ENCODE results near the gene ZNF48. TPM values are rescaled to one million over a fixed set of nuclear protein-coding genes. Genes with fewer than 3 reads are reported as not detected.

ZNF48 gene
- polyA plus RNA-seq, 1 donor from 2014 or later: 42.3 TPM

- Histone ChIP-seq H3K79me2 (replicated peaks; ENCODE audit: insufficient read depth, low read length) (peaks cover 5% of the 10 kb centered on the region), H3K4me3 (ENCODE audit: low read length) (peak overlapping the region; percentile 98), H2AFZ (ENCODE audit: low read depth, low read length) (no peak overlapping the region), H3K9me3 (ENCODE audit: low read length) (no peaks in the 10 kb centered on the region), H3K9ac (ENCODE audit: low read length) (peak overlapping the region; percentile 100), H3K4me2 (ENCODE audit: low read length) (peak overlapping the region; percentile 91), H3K27ac (ENCODE audit: low read length) (peak overlapping the region; percentile 100), H3K36me3 (ENCODE audit: insufficient read depth, low read length) (no peaks in the 10 kb centered on the region), H3K9me2 (ENCODE audit: insufficient read depth, low read length) (no peaks in the 10 kb centered on the region), H3F3A (ENCODE audit: insufficient read depth, low read length, poor library complexity, severe bottlenecking) (no peaks in the 10 kb centered on the region), H3K27me3 (ENCODE audit: insufficient read depth, low read depth, low read length) (no peaks in the 10 kb centered on the region), H4K20me1 (ENCODE audit: insufficient read depth) (no peaks in the 10 kb centered on the region)
- TF ChIP-seq RAD21 (conservative IDR thresholded peaks at IDR 0.05) (no peak), SMC3 (conservative IDR thresholded peaks at IDR 0.05; ENCODE audit: poor library complexity) (no peak), EP300 (conservative IDR thresholded peaks at IDR 0.05; ENCODE audit: poor library complexity, severe bottlenecking) (no peak), REST (IDR thresholded peaks at IDR 0.05; ENCODE audit: borderline replicate concordance) (no peak), TAF1 (IDR thresholded peaks at IDR 0.05; ENCODE audit: low read depth) (no peak), MXI1 (conservative IDR thresholded peaks at IDR 0.05; ENCODE audit: poor library complexity, severe bottlenecking) (no peak), EZH2 (IDR thresholded peaks at IDR 0.05; ENCODE audit: borderline replicate concordance, insufficient read depth, low read length, poor library complexity, severe bottlenecking) (no peak)
Observed at GRCh38 chr16:30379158-30379783, 15.9 kb upstream of the ZNF48 start.

- Histone ChIP-seq H3K79me2 (replicated peaks; ENCODE audit: insufficient read depth, low read length) (peaks cover 5% of the 10 kb centered on the region), H3K9ac (ENCODE audit: low read length) (peak overlapping the region; percentile 20), H2AFZ (ENCODE audit: low read depth, low read length) (no peak overlapping the region), H4K20me1 (ENCODE audit: insufficient read depth) (no peaks in the 10 kb centered on the region), H3K9me2 (ENCODE audit: insufficient read depth, low read length) (no peaks in the 10 kb centered on the region), H3K36me3 (ENCODE audit: insufficient read depth, low read length) (no peaks in the 10 kb centered on the region), H3K27ac (ENCODE audit: low read length) (no peak overlapping the region), H3K4me2 (ENCODE audit: low read length) (no peak overlapping the region), H3K9me3 (ENCODE audit: low read length) (no peaks in the 10 kb centered on the region), H3K4me3 (ENCODE audit: low read length) (peak overlapping the region; percentile 98), H3K27me3 (ENCODE audit: insufficient read depth, low read depth, low read length) (no peaks in the 10 kb centered on the region), H3F3A (ENCODE audit: insufficient read depth, low read length, poor library complexity, severe bottlenecking) (no peaks in the 10 kb centered on the region)
- TF ChIP-seq EP300 (conservative IDR thresholded peaks at IDR 0.05; ENCODE audit: poor library complexity, severe bottlenecking): no peak
- no peak for TF ChIP-seq POLR2AphosphoS5 (IDR thresholded peaks at IDR 0.05)
- TF ChIP-seq CTCF (IDR thresholded peaks at IDR 0.05; ENCODE audit: poor library complexity, severe bottlenecking): no peak
- no peak for TF ChIP-seq MXI1 (conservative IDR thresholded peaks at IDR 0.05; ENCODE audit: poor library complexity, severe bottlenecking)
- no peak for TF ChIP-seq REST (IDR thresholded peaks at IDR 0.05; ENCODE audit: borderline replicate concordance)
- no peak for TF ChIP-seq EZH2 (IDR thresholded peaks at IDR 0.05; ENCODE audit: borderline replicate concordance, insufficient read depth, low read length, poor library complexity, severe bottlenecking)
- no peak for TF ChIP-seq SMC3 (conservative IDR thresholded peaks at IDR 0.05; ENCODE audit: poor library complexity)
- no peak for TF ChIP-seq TAF1 (IDR thresholded peaks at IDR 0.05; ENCODE audit: low read depth)
- TF ChIP-seq RAD21 (conservative IDR thresholded peaks at IDR 0.05): no peak
Observed at GRCh38 chr16:30380072-30380802, 15.0 kb upstream of the ZNF48 start.
